ENCODE results near the gene PODXL2.

DNA sequence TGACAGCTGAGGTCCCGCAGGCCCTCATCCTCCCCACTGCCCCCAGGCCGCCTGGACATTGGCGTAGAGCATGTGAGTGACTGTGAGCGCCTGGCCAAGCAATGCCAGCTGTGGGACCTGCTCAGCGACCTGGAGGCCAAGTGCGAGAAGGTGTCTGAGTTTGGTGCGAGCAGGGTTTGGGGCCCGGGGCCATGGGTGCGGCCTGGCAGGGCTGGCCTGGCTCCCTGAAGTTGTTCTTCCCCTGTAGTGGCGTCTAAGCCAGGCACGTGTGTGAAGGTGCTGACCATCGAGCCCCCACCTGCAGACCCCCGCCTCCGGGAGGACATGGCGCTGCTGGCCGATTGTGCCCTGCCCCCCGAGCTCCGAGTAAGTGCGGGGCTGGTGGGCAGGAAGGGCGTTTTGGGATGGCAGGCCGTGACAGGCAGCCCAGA, 48.0 kb downstream of the PODXL2 start:
- TF ChIP-seq, protein P1, sequence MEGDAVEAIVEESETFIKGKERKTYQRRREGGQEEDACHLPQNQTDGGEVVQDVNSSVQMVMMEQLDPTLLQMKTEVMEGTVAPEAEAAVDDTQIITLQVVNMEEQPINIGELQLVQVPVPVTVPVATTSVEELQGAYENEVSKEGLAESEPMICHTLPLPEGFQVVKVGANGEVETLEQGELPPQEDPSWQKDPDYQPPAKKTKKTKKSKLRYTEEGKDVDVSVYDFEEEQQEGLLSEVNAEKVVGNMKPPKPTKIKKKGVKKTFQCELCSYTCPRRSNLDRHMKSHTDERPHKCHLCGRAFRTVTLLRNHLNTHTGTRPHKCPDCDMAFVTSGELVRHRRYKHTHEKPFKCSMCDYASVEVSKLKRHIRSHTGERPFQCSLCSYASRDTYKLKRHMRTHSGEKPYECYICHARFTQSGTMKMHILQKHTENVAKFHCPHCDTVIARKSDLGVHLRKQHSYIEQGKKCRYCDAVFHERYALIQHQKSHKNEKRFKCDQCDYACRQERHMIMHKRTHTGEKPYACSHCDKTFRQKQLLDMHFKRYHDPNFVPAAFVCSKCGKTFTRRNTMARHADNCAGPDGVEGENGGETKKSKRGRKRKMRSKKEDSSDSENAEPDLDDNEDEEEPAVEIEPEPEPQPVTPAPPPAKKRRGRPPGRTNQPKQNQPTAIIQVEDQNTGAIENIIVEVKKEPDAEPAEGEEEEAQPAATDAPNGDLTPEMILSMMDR (IDR thresholded peaks at IDR 0.05): no peak
- no peak for TF ChIP-seq POLR2AphosphoS5 (IDR thresholded peaks at IDR 0.05)
- TF ChIP-seq POLR2A (IDR thresholded peaks at IDR 0.05): no peak

All from breast epithelium (tissue), 3 donors.